ENCODE data around the gene TNNI3.
A peak's percentile ranks its signal among the peaks of the same experiment; 100 is the strongest.
"Not testable (repeated sequence)": the region's sequence is repeated elsewhere in the genome, so short reads cannot be mapped to it uniquely, and the experiment has no call there.

The TNNI3 gene

GRCh38 chr19:55173186-55173713 is 15.7 kb upstream of the TNNI3 start:
- DNase-seq (ENCODE audit: low read depth in 2 of 2): no peak

- peak in 1 of 2 experiments; percentile 12 for DNase-seq (ENCODE audit: low read depth in 2 of 2)
Measured at GRCh38 chr19:55172741-55173140, 15.2 kb upstream of the TNNI3 start.

- not testable (repeated sequence) for DNase-seq (ENCODE audit: low read depth in 2 of 2)
Measured at GRCh38 chr19:55172318-55172717, 14.8 kb upstream of the TNNI3 start.

GRCh38 chr19:55171440-55171839 is 13.9 kb upstream of the TNNI3 start:
- DNase-seq (ENCODE audit: low read depth in 2 of 2): no peak

- DNase-seq (ENCODE audit: low read depth in 2 of 2): no peak
Measured at GRCh38 chr19:55169136-55169535, 11.6 kb upstream of the TNNI3 start.

GRCh38 chr19:55166530-55167268 is 9.2 kb upstream of the TNNI3 start, which contains the start of gene DNAAF3:
Gene DNAAF3, minus strand, starts transcription at chr19:55166613. Its CDS starts 200 bp downstream, at chr19:55166413.
- DNase-seq (ENCODE audit: low read depth in 2 of 2): peak; percentile 92 to 93

- DNase-seq (ENCODE audit: low read depth in 2 of 2): no peak
Measured at GRCh38 chr19:55165952-55166529, 8.5 kb upstream of the TNNI3 start.

GRCh38 chr19:55161571-55162322 is 4.2 kb upstream of the TNNI3 start:
- no peak for DNase-seq (ENCODE audit: low read depth in 2 of 2)

- no peak for DNase-seq (ENCODE audit: low read depth in 2 of 2)
Measured at GRCh38 chr19:55160986-55161365, 3.4 kb upstream of the TNNI3 start.

- DNase-seq (ENCODE audit: low read depth in 2 of 2): peak in 1 of 2 experiments; percentile 46
Measured at GRCh38 chr19:55160128-55160985, 2.8 kb upstream of the TNNI3 start.

- no peak for DNase-seq (ENCODE audit: low read depth in 2 of 2)
Measured at GRCh38 chr19:55158848-55159749, 1.6 kb upstream of the TNNI3 start.

GRCh38 chr19:55158423-55158822 is 891 bp upstream of the TNNI3 start:
- DNase-seq (ENCODE audit: low read depth in 2 of 2): no peak

GRCh38 chr19:55156202-55157063 is 1.1 kb downstream of the TNNI3 start:
- no peak for DNase-seq (ENCODE audit: low read depth in 2 of 2)

- not testable (repeated sequence) for DNase-seq (ENCODE audit: low read depth in 2 of 2)
Measured at GRCh38 chr19:55155784-55156183, 1.7 kb downstream of the TNNI3 start.

- DNase-seq (ENCODE audit: low read depth in 2 of 2): no peak
Measured at GRCh38 chr19:55153652-55154264, 3.8 kb downstream of the TNNI3 start.

GRCh38 chr19:55152017-55152416 is 5.5 kb downstream of the TNNI3 start:
- DNase-seq (ENCODE audit: low read depth in 2 of 2): no peak

- no peak for DNase-seq (ENCODE audit: low read depth in 2 of 2)
Measured at GRCh38 chr19:55149078-55150003, 8.2 kb downstream of the TNNI3 start, which contains the start of gene TNNT1. Gene TNNT1, minus strand, starts transcription at chr19:55149206. Its CDS starts 2,049 bp downstream, at chr19:55147157.
